HG02588 (cell line): ENCODE data around the gene GABRP.

Experiments
- ATAC-seq: cut with Tn5 transposase; IDR thresholded peaks from one replicate; pipeline ENCODE4 v1.9.1; 2021; ENCODE audit warnings: mild to moderate bottlenecking, moderate library complexity; ENCODE audit not compliant: unreplicated experiment

The GABRP gene

GRCh38 chr5:170860415-170860814, 76.9 kb downstream of the GABRP start:
- no peak for ATAC-seq

- no peak for ATAC-seq
These were observed 77.5 kb downstream of the GABRP start for GRCh38 chr5:170860818-170861666.

GRCh38 chr5:170861667-170861916, 78.1 kb downstream of the GABRP start:
- ATAC-seq: no peak

GRCh38 chr5:170861917-170862766, 78.6 kb downstream of the GABRP start, which contains the start of gene RANBP17:
Gene RANBP17, plus strand, starts transcription at chr5:170862018.
- ATAC-seq: no peak

- ATAC-seq: no peak
These were observed 80.1 kb downstream of the GABRP start for GRCh38 chr5:170863646-170864045.
